ENCODE results near the gene AHI1.

The AHI1 gene

DNA sequence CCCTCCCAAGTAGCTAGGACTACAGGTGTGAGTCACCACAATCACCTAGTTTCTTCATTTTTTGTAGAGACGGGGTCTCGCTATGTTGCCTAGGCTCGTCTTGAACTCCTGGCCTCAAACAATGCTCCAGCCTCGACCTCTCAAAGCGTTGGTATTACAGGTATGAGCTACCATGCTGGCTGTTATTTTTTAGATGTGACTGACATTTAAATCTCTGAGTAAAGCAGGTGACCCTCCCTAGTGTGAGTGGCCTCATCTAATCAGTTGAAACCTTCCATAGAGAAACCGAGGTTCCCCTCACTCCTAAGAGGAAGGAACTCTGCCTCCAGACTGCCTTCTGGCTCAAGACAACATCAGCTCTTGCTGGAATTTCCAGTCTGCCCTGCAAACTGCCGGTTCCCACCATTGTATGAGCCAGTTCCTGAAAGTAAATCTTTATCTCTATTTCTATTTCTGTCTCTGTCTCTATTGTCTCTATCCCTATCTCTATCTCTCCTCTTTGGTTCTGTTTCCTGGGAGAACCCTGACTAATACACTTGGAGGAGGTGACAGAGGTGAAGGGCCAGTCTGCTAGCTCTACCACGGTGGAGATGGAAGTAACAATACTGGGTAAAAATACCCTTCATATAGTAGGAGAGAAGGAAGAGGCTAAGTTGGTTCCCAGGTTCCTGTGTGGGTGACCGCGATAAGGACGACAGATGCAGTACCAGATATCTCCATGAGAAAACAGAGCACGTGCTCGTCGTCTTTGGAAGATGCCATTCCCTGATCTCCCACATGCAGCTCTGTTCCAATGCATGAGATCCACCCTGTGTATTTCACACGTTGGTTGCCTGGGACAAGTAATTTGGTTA lies 235.4 kb downstream of the AHI1 start:
- TF ChIP-seq, protein P1, sequence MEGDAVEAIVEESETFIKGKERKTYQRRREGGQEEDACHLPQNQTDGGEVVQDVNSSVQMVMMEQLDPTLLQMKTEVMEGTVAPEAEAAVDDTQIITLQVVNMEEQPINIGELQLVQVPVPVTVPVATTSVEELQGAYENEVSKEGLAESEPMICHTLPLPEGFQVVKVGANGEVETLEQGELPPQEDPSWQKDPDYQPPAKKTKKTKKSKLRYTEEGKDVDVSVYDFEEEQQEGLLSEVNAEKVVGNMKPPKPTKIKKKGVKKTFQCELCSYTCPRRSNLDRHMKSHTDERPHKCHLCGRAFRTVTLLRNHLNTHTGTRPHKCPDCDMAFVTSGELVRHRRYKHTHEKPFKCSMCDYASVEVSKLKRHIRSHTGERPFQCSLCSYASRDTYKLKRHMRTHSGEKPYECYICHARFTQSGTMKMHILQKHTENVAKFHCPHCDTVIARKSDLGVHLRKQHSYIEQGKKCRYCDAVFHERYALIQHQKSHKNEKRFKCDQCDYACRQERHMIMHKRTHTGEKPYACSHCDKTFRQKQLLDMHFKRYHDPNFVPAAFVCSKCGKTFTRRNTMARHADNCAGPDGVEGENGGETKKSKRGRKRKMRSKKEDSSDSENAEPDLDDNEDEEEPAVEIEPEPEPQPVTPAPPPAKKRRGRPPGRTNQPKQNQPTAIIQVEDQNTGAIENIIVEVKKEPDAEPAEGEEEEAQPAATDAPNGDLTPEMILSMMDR (conservative IDR thresholded peaks at IDR 0.05; ENCODE audit: low read depth, low read length): no peak
- no peak for DNase-seq (ENCODE audit: low read depth)
- no peak overlapping the region for H3K4me3 ChIP-seq (ENCODE audit: low read depth, low read length)

DNA sequence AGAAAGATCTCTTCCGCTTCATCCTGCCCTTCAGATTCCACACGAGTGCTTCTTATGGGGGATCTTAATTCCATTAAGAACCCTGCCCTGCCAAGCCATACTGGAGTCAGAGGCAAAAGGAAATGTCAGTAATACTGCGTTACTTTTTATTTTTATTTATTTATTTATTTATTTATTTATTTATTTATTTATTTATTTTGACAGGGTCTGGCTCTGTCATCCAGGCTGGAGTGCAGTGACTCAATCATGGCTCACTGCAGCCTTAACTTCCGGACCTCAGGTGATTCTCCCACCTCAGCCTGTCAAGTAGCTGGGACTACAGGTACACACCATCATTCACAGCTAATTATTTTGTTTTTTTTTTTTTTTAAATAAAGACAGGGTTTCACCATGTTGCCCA lies 236.9 kb downstream of the AHI1 start:
- TF ChIP-seq, protein P1 (conservative IDR thresholded peaks at IDR 0.05; ENCODE audit: low read depth, low read length): no peak
- H3K4me3 ChIP-seq (ENCODE audit: low read depth, low read length): no peak overlapping the region
- DNase-seq (ENCODE audit: low read depth): no peak

DNA sequence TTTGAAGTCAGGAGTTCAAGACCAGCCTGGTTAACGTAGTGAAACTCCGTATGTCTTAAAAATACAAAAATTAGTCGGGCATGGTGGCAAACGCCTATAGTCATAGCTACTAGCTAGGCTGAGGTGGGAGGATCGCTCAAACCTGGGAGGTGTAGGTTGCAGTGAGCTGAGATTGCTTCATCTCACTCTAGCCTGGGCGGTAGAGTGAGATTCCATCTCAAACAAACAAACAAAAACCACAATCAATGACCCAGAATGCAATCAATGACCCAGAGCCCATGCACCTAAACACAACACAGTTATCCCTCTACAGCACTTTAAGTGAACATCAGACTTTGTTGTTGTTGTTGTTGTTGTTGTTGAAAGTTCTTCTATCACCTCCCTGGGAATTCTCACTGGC lies 238.6 kb downstream of the AHI1 start:
- TF ChIP-seq, protein P1 (conservative IDR thresholded peaks at IDR 0.05; ENCODE audit: low read depth, low read length): no peak

DNA sequence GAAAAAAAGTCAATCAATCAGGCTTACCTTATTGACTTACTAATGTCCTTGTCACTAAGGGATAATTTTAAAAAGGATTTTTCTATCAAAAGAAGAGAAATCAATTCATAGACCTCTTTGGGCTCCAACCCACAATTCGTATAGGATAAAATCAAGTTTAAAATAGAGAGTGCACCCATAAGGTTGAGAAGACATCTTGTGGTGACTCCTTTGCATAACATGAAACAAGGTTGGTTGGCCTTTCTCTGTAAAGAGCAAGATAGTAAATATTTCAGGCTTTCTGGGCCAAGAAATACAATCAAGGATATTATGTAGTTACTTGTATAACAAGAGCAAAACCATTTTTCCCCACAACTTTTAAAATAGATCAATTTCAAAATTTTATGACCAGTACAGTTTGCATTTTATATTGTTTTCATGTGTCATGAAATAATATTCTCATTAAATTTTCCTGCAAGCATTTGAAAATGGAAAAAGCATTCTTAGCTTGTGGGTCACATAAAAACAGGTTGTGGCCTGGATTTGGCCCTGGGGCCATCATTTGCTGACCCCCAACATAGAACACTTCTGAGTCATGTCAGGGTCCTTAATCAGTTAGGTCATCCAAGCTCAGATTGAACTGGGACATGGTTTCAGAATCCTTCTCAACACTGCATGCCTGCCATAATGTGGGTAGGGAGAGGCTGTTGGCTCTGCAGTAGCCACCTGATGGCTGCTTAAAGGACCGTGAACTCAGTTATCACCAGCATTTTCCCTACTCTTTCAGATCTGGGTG lies 239.7 kb downstream of the AHI1 start:
- peak; percentile 25 for DNase-seq (ENCODE audit: low read depth)
- TF ChIP-seq, protein P1 (conservative IDR thresholded peaks at IDR 0.05; ENCODE audit: low read depth, low read length): no peak
- no peak overlapping the region for H3K4me3 ChIP-seq (ENCODE audit: low read depth, low read length)

More for the DNA sequence above, 238.6 kb downstream of the AHI1 start:
- DNase-seq (ENCODE audit: low read depth): no peak
- no peak overlapping the region for H3K4me3 ChIP-seq (ENCODE audit: low read depth, low read length)

DNA sequence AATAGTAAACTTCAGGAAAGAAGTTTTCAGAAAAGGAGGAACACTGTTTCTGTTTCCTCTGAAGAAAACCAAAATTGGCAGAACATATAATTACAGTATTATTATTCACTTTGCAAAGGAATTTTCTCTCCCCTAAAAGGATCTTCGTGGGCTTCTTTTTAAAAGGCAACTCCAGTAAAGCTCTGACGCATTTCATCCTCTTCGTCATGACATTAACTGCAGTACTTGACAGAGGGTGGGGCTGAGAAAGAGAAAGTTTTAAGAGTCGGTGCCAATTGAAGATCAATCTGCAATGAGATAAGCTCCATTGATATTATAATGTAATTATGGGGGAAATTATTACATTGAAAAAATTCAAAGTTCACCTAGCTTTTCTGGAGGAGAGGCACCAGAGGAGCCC lies 240.7 kb downstream of the AHI1 start:
- TF ChIP-seq, protein P1 (conservative IDR thresholded peaks at IDR 0.05; ENCODE audit: low read depth, low read length): no peak
- no peak overlapping the region for H3K4me3 ChIP-seq (ENCODE audit: low read depth, low read length)
- no peak for DNase-seq (ENCODE audit: low read depth)

DNA sequence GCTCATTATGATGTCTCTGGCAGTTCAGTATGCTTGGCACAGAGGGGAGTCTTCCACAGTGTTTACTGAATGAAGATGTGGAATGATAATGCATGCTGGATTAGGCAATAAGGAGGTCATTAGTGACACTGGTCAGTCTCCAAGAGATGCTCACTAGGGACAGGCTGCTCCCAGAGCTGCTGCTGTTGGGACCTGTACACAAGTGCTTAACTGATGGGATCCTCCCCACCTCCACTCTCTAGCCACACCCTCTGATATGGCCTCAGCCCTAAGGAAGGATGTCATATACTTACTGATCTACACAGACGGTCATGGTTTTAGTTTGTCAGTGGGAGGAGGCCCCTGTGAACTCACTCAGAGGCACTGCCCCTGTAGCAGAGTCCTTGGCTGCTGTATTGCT lies 243.1 kb downstream of the AHI1 start:
- no peak for DNase-seq (ENCODE audit: low read depth)
- TF ChIP-seq, protein P1 (conservative IDR thresholded peaks at IDR 0.05; ENCODE audit: low read depth, low read length): no peak
- H3K4me3 ChIP-seq (ENCODE audit: low read depth, low read length): no peak overlapping the region

Measured in choroid plexus epithelial cell (primary cell).